Aorta (tissue), 5 donors: ENCODE data around the gene IQGAP2. TPM values are rescaled to one million over a fixed set of nuclear protein-coding genes. Genes with fewer than 3 reads are reported as not detected.

Experiments used
- ATAC-seq: fragments of 200-7000 bp; cut with Tn5 transposase; one replicate; pipeline ENCODE4 v1.9.1; 2022; ENCODE audit warnings: moderate library complexity; ENCODE audit not compliant: low FRiP score
- DNase-seq, 2 donors: peaks; one replicate each; pipeline ENCODE4 v3.0.0-alpha.2; 2020
- H3K27ac ChIP-seq, 2 donors: one replicate each; pipeline ENCODE4 v1.5.1; 2013; ENCODE audit warnings: low read length in 2 of 2, mild to moderate bottlenecking in 2 of 2, moderate library complexity in 2 of 2, control low read depth in 1 of 2, inconsistent platforms in 1 of 2, low read depth in 1 of 2
- H3K27me3 ChIP-seq, 2 donors: one replicate each; pipeline ENCODE4 v1.6.1; 2013; ENCODE audit warnings: control low read depth in 1 of 2, low read length in 1 of 2, mild to moderate bottlenecking in 1 of 2, moderate library complexity in 1 of 2; ENCODE audit not compliant: insufficient read depth in 2 of 2, control insufficient read depth in 1 of 2
- H3K36me3 ChIP-seq, 2 donors: one replicate each; pipeline ENCODE4 v1.6.1; 2013; ENCODE audit warnings: control low read depth in 1 of 2, low read length in 1 of 2, mild to moderate bottlenecking in 1 of 2; ENCODE audit not compliant: insufficient read depth in 2 of 2, control insufficient read depth in 1 of 2
- H3K4me1 ChIP-seq, 2 donors: one replicate each; pipeline ENCODE4 v1.6.1; 2013; ENCODE audit warnings: low read length in 2 of 2, control low read depth in 1 of 2, mild to moderate bottlenecking in 1 of 2, moderate library complexity in 1 of 2; ENCODE audit not compliant: insufficient read depth in 2 of 2, control insufficient read depth in 1 of 2
- H3K4me3 ChIP-seq, 2 donors: one replicate each; pipeline ENCODE4 v1.5.1; 2013; ENCODE audit warnings: low read length in 2 of 2, control low read depth in 1 of 2, mild to moderate bottlenecking in 1 of 2
- H3K9me3 ChIP-seq: one replicate; pipeline ENCODE4 v1.6.1; 2013; ENCODE audit warnings: mild to moderate bottlenecking, low read length; ENCODE audit not compliant: control insufficient read depth
- WGBS, 2 donors: extraction: QIAGEN DNeasy Blood & Tissue Kit; methylation state at CpG; one replicate each; pipeline ENCODE4 v1.1.7; 2013; 5-methylcytosine and 5-hydroxymethylcytosine counted together
- intact Hi-C, 2 donors: fragments of 100-400 bp; cut with DNase I; formaldehyde crosslinking; loops; one replicate each; pipeline versions ENCODE4 v1.14.2 to v1.15.0; 2022
- polyA plus RNA-seq, 2 donors: library from polyadenylated mRNA; stranded (reverse); fragments of 200-250 nt; gene quantifications; one replicate each; pipeline ENCODE4 v1.2.3, GENCODE V29; 2013
- total RNA-seq, 2 donors: library from RNA; stranded (reverse); fragmentation: NEBNext Ultra II Directional; extraction: Animal tissue kit (Norgen Biotek cat#: 25700); gene quantifications; one replicate each; pipeline ENCODE4 v1.2.1, GENCODE V29; 2021
- donor health status: healthy with polysubstance abuse.
- donor health status: Bipolar disorder and iron deficiency.
- donor health status: DM: no; HTN: no; CAD: no.
- donor health status: DM: no; HTN: no; CAD: no.
- donor health status: DM: yes; HTN: yes; CAD: no.

The IQGAP2 gene
- total and polyA plus RNA-seq, 4 donors: 2.6 to 40.2 (median 20.4) TPM

DNA sequence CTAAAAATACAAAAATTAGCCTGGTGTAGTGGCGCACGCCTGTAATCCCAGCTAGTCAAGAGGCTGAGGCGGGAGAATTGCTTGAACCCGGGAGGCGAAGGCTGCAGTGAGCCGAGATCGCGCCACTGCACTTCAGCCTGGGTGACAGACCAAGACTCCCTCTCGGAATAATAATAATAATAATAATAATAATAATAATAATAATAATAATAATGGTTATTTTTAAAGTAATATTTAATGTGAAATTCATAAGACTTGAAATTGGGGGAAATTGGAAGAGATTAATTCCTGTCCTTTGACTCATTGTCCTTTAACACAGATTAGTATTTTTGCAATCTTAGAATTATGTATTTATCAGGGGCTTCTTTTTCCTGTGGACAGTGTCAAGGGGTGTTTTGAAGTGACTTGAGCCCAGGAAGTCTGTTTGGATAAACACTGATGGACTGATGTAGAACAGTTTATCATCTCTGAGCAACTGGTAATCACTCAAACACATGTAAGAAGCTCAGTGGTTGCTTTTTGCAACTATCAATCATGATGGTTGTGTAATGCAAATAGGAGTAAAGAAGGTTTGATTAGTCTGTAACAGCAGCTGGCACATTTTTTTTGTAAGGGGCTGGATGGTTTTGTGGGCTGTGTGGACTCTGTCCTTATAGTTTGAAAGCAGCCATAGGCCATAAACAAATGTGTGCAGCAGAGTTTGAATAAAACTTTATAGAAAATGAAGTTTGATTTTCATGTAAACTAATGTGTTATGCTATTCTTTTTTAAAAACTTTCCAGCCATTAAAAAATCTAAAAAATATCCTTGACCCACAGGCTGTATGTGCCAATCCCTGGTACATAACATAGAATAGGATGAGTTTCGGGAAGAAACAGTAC is 126.6 kb downstream of the IQGAP2 start:
- no peak for ATAC-seq

DNA sequence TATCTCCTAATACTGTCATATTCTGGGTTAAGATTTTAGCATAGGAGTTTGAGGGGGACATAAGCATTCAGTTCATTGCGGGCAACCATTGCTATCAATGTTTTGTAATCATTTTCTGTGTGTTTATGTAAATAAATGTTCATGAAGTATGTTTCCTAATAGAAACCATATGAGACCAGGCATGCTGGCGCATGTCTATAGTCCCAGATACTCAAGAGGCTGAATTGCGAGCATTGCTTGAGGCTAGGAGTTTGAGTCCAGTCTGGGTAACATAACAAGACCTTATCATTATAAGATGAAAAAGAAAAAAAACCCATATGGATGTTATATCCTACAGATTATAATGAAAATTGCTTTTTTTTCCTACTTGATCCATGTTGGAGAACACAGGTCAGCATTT is 129.0 kb downstream of the IQGAP2 start:
- Histone ChIP-seq H3K9me3 (peaks cover 1% of the 10 kb centered on the region), H3K36me3 (no peaks in the 10 kb centered on the region), H3K27ac (no peak overlapping the region), H3K4me3 (no peak overlapping the region), H3K27me3 (no peaks in the 10 kb centered on the region), H3K4me1 (no peaks in the 10 kb centered on the region)
- 97 to 98% methylated on average over 3 of the region's 3 CpGs for WGBS, 2 donors
- DNase-seq (no peak), ATAC-seq (no peak)
- intact Hi-C loops: no loop called here

More for the DNA sequence above, 126.6 kb downstream of the IQGAP2 start:
- Histone ChIP-seq H3K9me3 (peaks cover 1% of the 10 kb centered on the region), H3K4me1 (no peaks in the 10 kb centered on the region), H3K27ac (no peak overlapping the region), H3K36me3 (no peaks in the 10 kb centered on the region), H3K27me3 (no peaks in the 10 kb centered on the region), H3K4me3 (no peak overlapping the region)
- 91 to 97% methylated on average over 10 of the region's 10 CpGs for WGBS, 2 donors
- DNase-seq: no peak
- intact Hi-C loops: no loop called here

DNA sequence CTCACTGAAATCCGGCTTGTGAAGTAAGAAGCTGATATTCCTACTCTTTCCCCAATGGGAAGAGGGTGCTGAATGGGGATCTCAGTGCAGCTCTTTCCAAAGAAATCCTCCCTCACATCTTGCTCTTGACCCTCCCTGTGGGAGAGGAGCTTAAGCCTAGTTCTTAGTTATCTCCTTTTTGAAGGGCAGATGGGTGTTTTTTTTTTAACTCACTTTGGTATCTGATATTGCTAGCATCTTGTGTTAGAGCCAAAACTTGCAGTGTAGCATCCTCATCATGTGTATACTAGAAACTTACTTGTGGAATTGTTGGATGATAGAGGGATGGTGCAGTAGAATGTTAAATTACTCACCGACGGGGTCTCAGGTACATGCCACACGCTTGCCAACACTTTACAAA is 129.9 kb downstream of the IQGAP2 start:
- intact Hi-C loops: no loop called here

DNA sequence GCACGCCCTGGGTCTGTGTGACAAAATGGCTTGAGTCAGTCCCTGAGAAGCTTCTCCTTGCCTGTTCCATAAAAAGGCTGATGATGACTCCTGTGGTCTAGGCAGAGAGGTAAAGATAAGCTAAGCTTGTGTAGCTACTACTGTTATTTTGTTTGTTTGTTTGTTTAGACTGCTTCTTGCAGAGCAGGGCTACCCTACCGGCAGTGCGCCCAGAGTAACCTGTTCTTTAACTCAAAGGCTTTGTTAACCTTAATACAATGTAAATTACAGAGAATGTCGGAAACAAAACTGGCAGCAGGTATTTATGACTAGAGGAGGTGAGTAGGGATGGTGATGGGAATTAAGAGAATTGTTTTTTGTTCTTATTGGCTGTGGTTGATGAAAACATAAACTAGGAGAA is 132.5 kb downstream of the IQGAP2 start:
- intact Hi-C loops: no loop called here
- Histone ChIP-seq H3K9me3 (peaks cover 1% of the 10 kb centered on the region), H3K27me3 (no peaks in the 10 kb centered on the region), H3K4me3 (no peak overlapping the region), H3K4me1 (no peaks in the 10 kb centered on the region), H3K27ac (no peak overlapping the region), H3K36me3 (no peaks in the 10 kb centered on the region)
- 82 to 91% methylated on average over 4 of the region's 4 CpGs for WGBS, 2 donors
- ATAC-seq (no peak), DNase-seq (no peak)

More for the DNA sequence above, 129.9 kb downstream of the IQGAP2 start:
- Histone ChIP-seq H3K9me3 (peaks cover 1% of the 10 kb centered on the region), H3K4me3 (no peak overlapping the region), H3K36me3 (no peaks in the 10 kb centered on the region), H3K27ac (no peak overlapping the region), H3K4me1 (no peaks in the 10 kb centered on the region), H3K27me3 (no peaks in the 10 kb centered on the region)
- DNase-seq: no peak
- 97 to 99% methylated on average over 4 of the region's 4 CpGs for WGBS, 2 donors
- ATAC-seq: no peak

DNA sequence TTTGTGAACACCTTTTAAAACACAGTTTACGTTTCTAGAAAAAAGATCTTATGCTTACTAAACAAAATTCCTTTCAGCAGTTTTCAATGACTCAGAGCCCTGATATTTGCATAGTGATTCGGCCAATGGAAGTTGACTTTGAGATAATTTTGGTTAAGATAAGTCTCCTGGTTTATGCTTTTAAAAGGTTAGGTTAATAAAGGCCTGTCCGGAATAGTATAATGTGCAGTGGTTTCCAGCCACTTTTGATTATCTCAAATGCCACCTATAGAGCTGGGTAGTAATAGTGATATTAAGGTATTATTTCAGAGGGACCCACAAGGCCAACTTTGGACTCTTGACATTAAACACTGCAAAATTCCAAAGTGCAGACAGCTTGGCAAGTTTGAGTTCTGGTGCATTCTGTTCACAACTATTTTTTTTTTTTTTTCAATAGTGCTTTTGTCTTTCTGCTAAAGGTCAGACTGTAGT is 134.0 kb downstream of the IQGAP2 start:
- DNase-seq (no peak), ATAC-seq (no peak)
- 21 to 27% methylated on average over 3 of the region's 3 CpGs for WGBS, 2 donors
- intact Hi-C loops: no loop called here
- H3K4me3 ChIP-seq: no peak overlapping the region
- no peaks in the 10 kb centered on the region for H3K36me3 ChIP-seq
- no peaks in the 10 kb centered on the region for H3K4me1 ChIP-seq
- no peaks in the 10 kb centered on the region for H3K27me3 ChIP-seq
- H3K27ac ChIP-seq: no peak overlapping the region
- H3K9me3 ChIP-seq: no peaks in the 10 kb centered on the region

DNA sequence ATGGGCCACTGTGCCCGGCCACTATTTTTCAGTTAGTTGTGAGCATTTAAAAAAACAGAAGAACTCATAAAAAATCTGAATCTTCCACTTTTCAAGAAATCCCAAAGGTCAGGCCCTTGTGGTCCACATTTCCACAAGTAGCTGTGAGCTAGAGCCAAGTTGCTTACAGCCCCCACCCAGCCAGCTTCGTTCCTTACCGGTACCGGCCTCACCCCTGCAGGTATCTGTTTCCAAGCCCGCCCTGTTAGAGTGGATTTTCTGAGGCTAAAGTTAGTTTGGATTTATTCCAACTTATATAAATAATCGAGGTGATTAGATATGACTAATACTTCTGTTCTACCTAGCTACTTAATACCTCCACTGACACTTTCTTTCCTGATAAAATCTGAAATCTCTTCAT is 139.2 kb downstream of the IQGAP2 start:
- ATAC-seq: no peak
- intact Hi-C loops: no loop called here
- no peaks in the 10 kb centered on the region for H3K4me1 ChIP-seq
- no peak overlapping the region for H3K27ac ChIP-seq
- H3K4me3 ChIP-seq: no peak overlapping the region
- DNase-seq: no peak
- no peaks in the 10 kb centered on the region for H3K36me3 ChIP-seq
- peaks cover 3% of the 10 kb centered on the region for H3K9me3 ChIP-seq
- no peaks in the 10 kb centered on the region for H3K27me3 ChIP-seq
- WGBS, 2 donors: 88 to 90% methylated on average over 6 of the region's 6 CpGs

DNA sequence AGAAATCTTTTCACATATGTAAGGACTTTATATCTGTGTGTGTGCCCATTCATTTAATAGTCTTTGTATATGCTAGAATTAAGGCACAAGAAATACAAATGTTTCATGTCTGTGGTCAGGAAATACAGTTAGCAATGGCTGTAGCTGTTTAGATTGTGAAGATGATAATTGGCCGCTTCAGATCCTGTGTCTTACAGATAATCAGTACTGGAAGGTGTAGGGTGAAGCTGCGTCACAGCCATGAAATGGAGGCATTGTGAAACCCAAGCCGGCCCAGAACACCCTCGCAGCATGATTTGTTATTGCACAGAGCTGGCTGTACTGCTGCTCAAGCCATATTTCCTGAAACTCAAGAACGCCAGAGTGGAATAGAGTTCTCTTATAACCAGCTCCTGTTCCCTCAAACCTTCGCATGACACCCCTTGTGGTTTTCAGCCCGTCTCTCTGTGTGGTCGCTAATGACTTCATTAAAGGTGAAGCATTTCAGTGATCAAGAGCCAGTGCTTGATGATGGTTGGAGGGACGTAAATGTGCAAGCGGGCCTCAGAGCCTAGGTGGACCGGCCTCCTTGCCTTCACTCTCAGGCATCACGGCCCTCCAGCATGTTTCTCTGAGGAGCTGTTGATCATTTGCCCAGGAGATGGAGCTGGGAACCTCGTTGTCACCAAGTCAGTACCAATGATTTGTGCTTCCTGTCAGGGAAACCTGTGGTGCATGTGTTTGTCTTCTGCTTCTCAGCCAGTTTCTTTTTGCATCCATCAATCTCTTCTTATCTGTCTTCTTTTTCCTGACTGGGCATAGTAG is 140.0 kb downstream of the IQGAP2 start:
- Histone ChIP-seq H3K4me1 (no peaks in the 10 kb centered on the region), H3K27ac (no peak overlapping the region), H3K27me3 (no peaks in the 10 kb centered on the region), H3K9me3 (peaks cover 3% of the 10 kb centered on the region), H3K4me3 (no peak overlapping the region), H3K36me3 (no peaks in the 10 kb centered on the region)
- WGBS, 2 donors: 76 to 78% methylated on average over 13 of the region's 13 CpGs
- ATAC-seq: peak; percentile 25
- intact Hi-C loops: no loop called here
- peak in 1 of 2 donors; percentile 55 for DNase-seq

DNA sequence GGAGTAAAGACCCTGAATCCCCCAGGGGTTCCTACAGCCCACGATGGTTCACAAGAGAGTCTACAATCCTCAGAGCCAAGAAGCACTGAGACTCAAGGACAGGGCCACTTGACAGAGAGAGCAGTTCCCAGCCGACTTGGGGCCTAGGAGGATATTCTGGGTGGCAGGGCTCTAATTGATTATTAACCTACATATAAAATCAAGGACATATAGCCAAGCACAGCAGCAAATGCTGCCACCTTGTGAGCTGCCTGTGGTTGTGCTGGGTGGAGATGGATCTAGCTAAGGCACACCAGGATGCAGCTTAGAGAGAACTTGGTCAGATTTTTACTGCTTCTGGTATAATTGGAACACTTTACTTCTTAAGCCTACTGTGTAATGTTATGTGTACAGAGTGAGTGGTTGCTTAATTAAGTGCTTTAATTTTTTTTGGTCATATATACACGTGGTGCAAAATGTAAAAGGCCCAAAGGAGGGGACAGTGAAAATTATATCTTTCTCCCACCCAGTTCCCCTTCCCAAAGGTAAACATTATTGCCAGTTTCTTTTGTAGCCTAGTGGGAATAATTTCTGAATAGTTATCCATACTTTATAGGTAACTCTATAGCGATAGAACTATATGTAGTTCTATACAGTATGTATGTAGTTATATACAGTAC is 141.3 kb downstream of the IQGAP2 start:
- DNase-seq: no peak
- no peaks in the 10 kb centered on the region for H3K27me3 ChIP-seq
- H3K9me3 ChIP-seq: peaks cover 3% of the 10 kb centered on the region
- no peaks in the 10 kb centered on the region for H3K4me1 ChIP-seq
- H3K36me3 ChIP-seq: no peaks in the 10 kb centered on the region
- no peak overlapping the region for H3K27ac ChIP-seq
- ATAC-seq: no peak
- H3K4me3 ChIP-seq: no peak overlapping the region
- 39 to 45% methylated on average over 4 of the region's 4 CpGs for WGBS, 2 donors
- intact Hi-C loops: no loop called here
